GM12873 (cell line): ENCODE measurements around the gene LRRTM2.

Experiments
- CTCF ChIP-seq: IDR thresholded peaks from 2 replicates; pipeline ENCODE4 v1.5.1; 2012; ENCODE audit warnings: low read depth, mild to moderate bottlenecking, moderate library complexity, low read length, control low read depth; ENCODE audit not compliant: insufficient read depth; ENCODE audit errors: missing control alignments

Gene LRRTM2

GRCh38 chr5:138837160-138837559, 38.0 kb downstream of the LRRTM2 start:
- no peak for TF ChIP-seq CTCF

- no peak for TF ChIP-seq CTCF
These were observed 41.2 kb downstream of the LRRTM2 start for GRCh38 chr5:138833726-138834480.

- TF ChIP-seq CTCF = no peak
These were observed 42.1 kb downstream of the LRRTM2 start for GRCh38 chr5:138833080-138833479.

GRCh38 chr5:138832218-138832617, 42.9 kb downstream of the LRRTM2 start:
- TF ChIP-seq CTCF = no peak

GRCh38 chr5:138831703-138832102, 43.4 kb downstream of the LRRTM2 start:
- TF ChIP-seq CTCF = no peak

GRCh38 chr5:138829341-138829740, 45.8 kb downstream of the LRRTM2 start:
- TF ChIP-seq CTCF = no peak

GRCh38 chr5:138828556-138828955, 46.6 kb downstream of the LRRTM2 start:
- no peak for TF ChIP-seq CTCF
